Activated T-cell treated with anti-CD3 and anti-CD28 coated beads, Interleukin-2, amount 50 U/mL, for 4 hours (primary cell): Measurements from ENCODE around the gene COL23A1. TPM values are rescaled to one million over a fixed set of nuclear protein-coding genes. Genes with fewer than 3 reads are reported as not detected.
"Not testable (repeated sequence)": the region's sequence is repeated elsewhere in the genome, so short reads cannot be mapped to it uniquely, and the experiment has no call there.

Source experiments
- ATAC-seq, 2 donors: fragments of 200-7000 bp; cut with Tn5 transposase; one replicate each; pipeline ENCODE4 v1.10.0; 2021
- DNase-seq: peaks from one replicate; pipeline ENCODE4 v3.0.0-alpha.2; 2020
- H3K27me3 Mint-ChIP-seq: one replicate; pipeline ENCODE4 v1.8.0; 2021; ENCODE audit warnings: low read depth, mixed read lengths
- H3K36me3 Mint-ChIP-seq: one replicate; pipeline ENCODE4 v1.8.0; 2022; ENCODE audit warnings: mixed read lengths; ENCODE audit not compliant: insufficient read depth
- H3K4me1 Mint-ChIP-seq: one replicate; pipeline ENCODE4 v1.8.0; 2021; ENCODE audit warnings: low read depth, mixed read lengths
- H3K4me3 Mint-ChIP-seq: one replicate; pipeline ENCODE4 v1.8.0; 2021; ENCODE audit warnings: mild to moderate bottlenecking, moderate library complexity, mixed read lengths
- H3K9me3 Mint-ChIP-seq: one replicate; pipeline ENCODE4 v1.8.0; 2021; ENCODE audit warnings: mixed read lengths
- total RNA-seq, 3 donors: library from RNA; stranded (reverse); gene quantifications; one replicate each; pipeline ENCODE4 v1.2.1, GENCODE V29; 2021

The COL23A1 gene
- total RNA-seq, 3 donors from 2014 or later: not detected

DNA sequence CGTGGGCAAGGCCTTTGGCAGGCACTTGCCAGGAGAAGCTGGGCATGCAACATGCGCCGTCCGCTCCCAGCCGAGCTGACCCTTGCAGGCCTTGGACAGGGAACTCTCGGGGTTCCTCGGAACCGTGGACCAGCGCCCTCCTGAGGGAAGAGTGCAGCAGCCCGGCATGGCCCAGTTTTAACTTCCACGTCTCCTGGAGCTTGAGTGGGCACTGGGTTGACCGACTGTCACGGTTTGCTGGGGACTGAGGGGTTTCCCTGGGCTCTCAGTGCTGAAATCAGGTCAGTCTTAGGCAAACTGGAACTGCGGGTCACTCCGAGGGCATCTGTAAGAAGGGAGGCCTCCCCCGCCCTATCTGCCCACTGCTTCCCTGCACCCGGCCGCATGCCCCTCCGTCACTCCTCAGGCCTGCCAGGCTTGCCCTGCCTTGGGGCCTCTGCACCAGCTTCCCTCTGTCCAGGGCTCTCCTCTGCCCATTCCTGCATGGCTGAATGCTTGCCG lies 270.6 kb downstream of the COL23A1 start:
- Mint-ChIP-seq H3K4me3 (no peak overlapping the region), H3K27me3 (no peaks in the 10 kb centered on the region), H3K36me3 (no peaks in the 10 kb centered on the region), H3K9me3 (peaks cover 11% of the 10 kb centered on the region), H3K4me1 (no peaks in the 10 kb centered on the region)
- ATAC-seq: no peak
- DNase-seq: no peak

GRCh38 chr5:178318893-178319292 lies 271.3 kb downstream of the COL23A1 start:
- H3K9me3 Mint-ChIP-seq: peaks cover 11% of the 10 kb centered on the region
- no peak overlapping the region for H3K4me3 Mint-ChIP-seq
- no peak for ATAC-seq
- H3K36me3 Mint-ChIP-seq: no peaks in the 10 kb centered on the region
- no peaks in the 10 kb centered on the region for H3K27me3 Mint-ChIP-seq
- no peaks in the 10 kb centered on the region for H3K4me1 Mint-ChIP-seq
- DNase-seq: no peak

GRCh38 chr5:178318382-178318781 lies 271.8 kb downstream of the COL23A1 start:
- no peaks in the 10 kb centered on the region for H3K27me3 Mint-ChIP-seq
- H3K4me3 Mint-ChIP-seq: no peak overlapping the region
- H3K36me3 Mint-ChIP-seq: no peaks in the 10 kb centered on the region
- DNase-seq (no peak), ATAC-seq (no peak)
- H3K4me1 Mint-ChIP-seq: no peaks in the 10 kb centered on the region
- peaks cover 11% of the 10 kb centered on the region for H3K9me3 Mint-ChIP-seq

GRCh38 chr5:178317727-178318126 lies 272.5 kb downstream of the COL23A1 start:
- H3K9me3 Mint-ChIP-seq: peaks cover 11% of the 10 kb centered on the region
- H3K4me3 Mint-ChIP-seq, H3K27me3 Mint-ChIP-seq, DNase-seq, ATAC-seq, H3K4me1 Mint-ChIP-seq, H3K36me3 Mint-ChIP-seq: not testable (repeated sequence)

GRCh38 chr5:178314961-178315820 lies 275.0 kb downstream of the COL23A1 start:
- Mint-ChIP-seq H3K4me3 (no peak overlapping the region), H3K36me3 (no peaks in the 10 kb centered on the region), H3K9me3 (peaks cover 11% of the 10 kb centered on the region), H3K27me3 (no peaks in the 10 kb centered on the region), H3K4me1 (no peaks in the 10 kb centered on the region)
- DNase-seq (no peak), ATAC-seq (no peak)

- H3K4me1 Mint-ChIP-seq: no peaks in the 10 kb centered on the region
- H3K36me3 Mint-ChIP-seq: no peaks in the 10 kb centered on the region
- no peaks in the 10 kb centered on the region for H3K27me3 Mint-ChIP-seq
Observed at GRCh38 chr5:178314061-178314660, 276.0 kb downstream of the COL23A1 start.

DNA sequence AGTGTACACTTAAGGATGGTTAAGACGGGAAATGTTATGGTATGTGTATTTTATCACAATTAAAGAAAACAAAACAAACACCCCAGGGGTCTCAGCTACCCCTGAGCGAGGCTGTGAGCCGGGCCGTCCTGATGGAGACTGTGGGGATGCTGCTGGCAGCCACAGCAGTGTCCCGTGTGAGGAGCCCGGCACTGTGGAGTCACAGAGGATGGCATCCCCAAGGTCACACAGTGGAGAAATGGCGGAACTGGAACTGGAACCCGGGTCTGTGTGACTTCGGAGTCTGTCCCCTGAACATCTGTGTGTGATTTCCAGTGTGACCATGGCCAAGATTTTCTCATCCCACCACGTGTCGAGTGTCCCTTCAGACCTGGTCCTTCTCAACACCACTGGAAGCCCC lies 276.9 kb downstream of the COL23A1 start:
- ATAC-seq: no peak
- H3K27me3 Mint-ChIP-seq: no peaks in the 10 kb centered on the region
- no peaks in the 10 kb centered on the region for H3K4me1 Mint-ChIP-seq
- no peaks in the 10 kb centered on the region for H3K36me3 Mint-ChIP-seq
- H3K9me3 Mint-ChIP-seq: peaks cover 11% of the 10 kb centered on the region
- no peak for DNase-seq
- H3K4me3 Mint-ChIP-seq: no peak overlapping the region

More at GRCh38 chr5:178314061-178314660, 276.0 kb downstream of the COL23A1 start:
- no peak overlapping the region for H3K4me3 Mint-ChIP-seq
- peaks cover 11% of the 10 kb centered on the region for H3K9me3 Mint-ChIP-seq
- ATAC-seq (no peak), DNase-seq (no peak)

GRCh38 chr5:178312880-178313282 lies 277.3 kb downstream of the COL23A1 start:
- Mint-ChIP-seq H3K36me3 (no peaks in the 10 kb centered on the region), H3K4me3 (no peak overlapping the region), H3K9me3 (peaks cover 9% of the 10 kb centered on the region), H3K27me3 (no peaks in the 10 kb centered on the region), H3K4me1 (no peaks in the 10 kb centered on the region)
- DNase-seq: no peak
- ATAC-seq: no peak

DNA sequence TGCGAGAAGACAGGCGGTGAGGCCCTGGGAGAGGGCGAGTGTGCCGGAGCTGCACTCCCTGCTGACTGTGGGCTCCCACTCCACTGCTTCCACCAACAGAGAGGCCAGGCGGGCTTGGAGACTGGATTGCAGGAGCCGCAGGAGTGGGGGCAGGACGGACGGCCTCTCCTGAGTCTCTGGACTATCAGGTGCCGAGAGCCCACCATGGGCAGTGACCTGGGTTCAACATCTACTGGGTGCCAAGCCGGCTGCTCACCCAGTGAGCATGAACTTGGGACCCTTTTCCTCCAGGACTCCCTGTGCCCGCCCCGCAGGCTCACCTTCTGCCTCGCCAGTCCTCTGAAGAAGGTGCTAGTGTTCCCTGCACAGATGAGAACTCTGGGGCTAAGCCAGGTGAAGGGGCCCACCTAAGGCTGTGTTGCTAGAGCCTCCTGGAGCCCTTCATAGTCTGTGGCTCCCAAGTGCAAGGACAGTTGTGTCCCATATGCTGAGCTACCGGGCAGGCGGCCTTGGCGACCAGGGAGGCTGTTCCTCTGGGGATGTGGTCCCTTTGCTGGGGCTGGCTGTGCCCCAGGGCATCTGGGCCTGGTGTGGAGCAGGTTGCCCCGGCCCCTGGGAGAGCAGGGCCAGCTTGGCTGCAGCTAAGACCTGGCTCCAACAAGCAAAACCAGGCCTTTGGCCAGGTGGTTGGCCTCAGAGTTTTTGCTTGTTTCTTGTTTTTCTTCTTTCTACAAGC lies 279.9 kb downstream of the COL23A1 start:
- ATAC-seq (no peak), DNase-seq (no peak)
- Mint-ChIP-seq H3K4me3 (no peak overlapping the region), H3K36me3 (no peaks in the 10 kb centered on the region), H3K27me3 (peaks cover 3% of the 10 kb centered on the region), H3K9me3 (no peaks in the 10 kb centered on the region), H3K4me1 (no peaks in the 10 kb centered on the region)

DNA sequence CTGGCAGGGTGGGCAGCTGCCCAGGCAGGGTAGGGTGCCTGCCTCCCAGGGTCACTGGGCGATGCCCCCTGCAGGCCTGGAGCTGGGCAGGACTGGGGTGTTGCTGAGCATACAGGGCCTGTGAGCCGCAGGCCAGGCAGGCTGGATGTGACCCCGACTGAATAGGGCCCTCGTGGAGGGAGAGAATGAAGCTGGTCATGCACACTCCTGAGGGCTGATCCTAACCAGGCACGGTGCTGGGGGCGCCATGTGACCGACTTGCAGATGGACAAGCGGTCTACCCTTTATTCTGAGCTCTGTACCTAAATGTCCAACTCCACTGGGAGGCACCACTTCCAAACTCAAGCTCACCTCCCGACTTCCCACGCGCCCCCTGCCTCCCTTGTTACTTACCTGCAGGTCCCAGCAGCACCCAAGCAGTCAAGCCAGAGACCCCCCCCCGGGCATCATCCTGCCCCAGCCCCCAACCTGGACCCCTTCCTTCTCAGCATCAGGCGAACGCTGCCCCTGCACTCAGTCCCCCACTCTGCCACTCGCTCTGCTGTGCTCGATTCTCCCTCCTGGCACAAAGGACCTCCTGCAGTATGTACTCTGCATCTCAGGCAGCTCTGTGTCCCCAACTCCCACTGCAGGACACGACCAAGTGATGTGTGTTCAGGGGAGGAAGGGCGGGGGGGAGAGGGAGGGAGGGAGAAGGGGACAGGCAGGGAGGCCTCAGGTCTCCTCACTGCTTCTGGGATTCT lies 280.8 kb downstream of the COL23A1 start:
- Mint-ChIP-seq H3K4me3 (no peak overlapping the region), H3K27me3 (peaks cover 3% of the 10 kb centered on the region), H3K4me1 (no peaks in the 10 kb centered on the region), H3K36me3 (no peaks in the 10 kb centered on the region), H3K9me3 (no peaks in the 10 kb centered on the region)
- DNase-seq (no peak), ATAC-seq (no peak)

DNA sequence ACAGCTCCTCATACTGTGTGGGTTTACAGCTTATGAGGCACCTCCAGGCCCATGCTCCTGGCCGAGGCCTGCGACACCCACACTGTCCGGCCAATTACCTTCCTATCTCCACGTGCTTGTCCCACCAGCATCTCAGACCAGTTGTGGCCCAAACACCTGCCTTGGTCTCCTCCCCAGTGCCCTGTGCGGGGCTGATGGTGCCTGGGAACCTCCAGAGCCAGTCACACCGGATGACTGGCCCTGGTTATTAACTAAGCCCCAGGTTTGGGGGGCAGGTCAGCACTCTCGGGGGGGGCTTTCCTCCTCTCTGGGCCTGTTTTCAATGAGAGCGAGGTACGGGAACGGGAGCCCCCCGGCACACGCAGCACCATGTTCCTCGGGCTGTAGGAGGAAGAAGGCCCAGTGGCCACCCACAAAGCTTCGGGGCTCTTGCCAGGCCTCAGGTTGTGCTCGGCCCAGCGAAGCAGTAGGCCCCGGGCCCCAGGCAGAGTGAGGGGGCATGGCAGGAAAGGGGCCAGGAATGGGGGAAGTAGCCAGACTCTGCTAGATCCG lies 281.6 kb downstream of the COL23A1 start:
- Mint-ChIP-seq H3K4me3 (no peak overlapping the region), H3K36me3 (no peaks in the 10 kb centered on the region), H3K4me1 (no peaks in the 10 kb centered on the region), H3K9me3 (no peaks in the 10 kb centered on the region), H3K27me3 (peaks cover 5% of the 10 kb centered on the region)
- DNase-seq: no peak
- ATAC-seq: no peak

DNA sequence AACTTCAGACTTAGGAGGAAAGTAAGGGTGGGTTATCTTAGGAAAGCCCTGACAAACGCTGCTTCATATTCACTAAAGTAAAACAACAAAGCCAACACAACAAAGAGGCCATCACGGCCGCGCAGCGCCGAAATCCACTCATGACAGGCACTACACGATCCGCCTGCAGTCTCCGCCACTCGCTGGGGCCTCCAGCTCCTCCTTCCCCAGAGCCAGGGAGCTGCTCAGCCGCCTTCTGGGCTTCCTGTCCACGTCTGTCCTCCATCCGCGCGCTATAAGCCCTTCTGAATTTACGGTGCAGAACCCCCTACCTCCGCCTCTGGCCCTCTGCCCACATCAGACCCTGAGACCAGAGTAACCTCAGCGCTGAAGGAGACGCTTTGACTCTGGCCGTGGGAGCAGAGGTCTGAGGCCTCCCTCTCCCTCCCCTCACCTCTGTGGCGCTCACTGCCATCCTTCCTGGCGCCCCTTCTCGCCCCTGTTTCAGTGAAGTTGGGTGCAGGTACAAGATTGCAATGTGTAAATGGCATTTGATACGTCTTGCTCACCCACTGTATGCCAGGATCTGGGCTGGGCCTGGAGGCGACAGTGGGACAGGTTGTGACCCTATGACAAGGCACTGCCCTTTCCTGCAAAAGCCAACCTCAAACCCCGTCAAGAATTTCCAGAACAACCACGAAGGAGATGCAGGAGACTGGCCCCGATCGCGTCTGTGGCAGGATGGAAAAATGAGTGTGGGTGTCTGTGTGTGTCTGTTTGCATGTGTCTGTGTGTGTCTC lies 282.7 kb downstream of the COL23A1 start:
- Mint-ChIP-seq H3K9me3 (no peaks in the 10 kb centered on the region), H3K27me3 (peaks cover 9% of the 10 kb centered on the region), H3K36me3 (no peaks in the 10 kb centered on the region), H3K4me1 (no peaks in the 10 kb centered on the region), H3K4me3 (no peak overlapping the region)
- ATAC-seq: no peak
- no peak for DNase-seq
